ENCODE data around the gene PVR. TPM values are rescaled to one million over a fixed set of nuclear protein-coding genes. Genes with fewer than 3 reads are reported as not detected.

PVR gene
- total RNA-seq, 1 donor from 2014 or later, result 102 TPM

GRCh38 chr19:44614313-44614712, 29.4 kb upstream of the PVR start:
- Histone ChIP-seq H3K27me3 (ENCODE audit: control insufficient read depth, insufficient read depth, low read length) (no peaks in the 10 kb centered on the region), H3K4me3 (ENCODE audit: low read depth, low read length) (no peak overlapping the region), H3K36me3 (ENCODE audit: control insufficient read depth, insufficient read depth, low read length) (no peaks in the 10 kb centered on the region)
- DNase-seq (ENCODE audit: low read depth) (no peak), FAIRE-seq (no peak)
- TF ChIP-seq CTCF (IDR thresholded peaks at IDR 0.05; ENCODE audit: insufficient read depth, low read length, severe bottlenecking), result no peak

- FAIRE-seq (no peak), DNase-seq (ENCODE audit: low read depth) (no peak)
- Histone ChIP-seq H3K4me3 (ENCODE audit: low read depth, low read length) (no peak overlapping the region), H3K27me3 (ENCODE audit: control insufficient read depth, insufficient read depth, low read length) (no peaks in the 10 kb centered on the region), H3K36me3 (ENCODE audit: control insufficient read depth, insufficient read depth, low read length) (no peaks in the 10 kb centered on the region)
- TF ChIP-seq CTCF (IDR thresholded peaks at IDR 0.05; ENCODE audit: insufficient read depth, low read length, severe bottlenecking), result no peak
Measured at GRCh38 chr19:44615863-44616247, 27.9 kb upstream of the PVR start.

- no peak overlapping the region for H3K4me3 ChIP-seq (ENCODE audit: low read depth, low read length)
- TF ChIP-seq CTCF (IDR thresholded peaks at IDR 0.05; ENCODE audit: insufficient read depth, low read length, severe bottlenecking), result no peak
- DNase-seq (ENCODE audit: low read depth) (no peak), FAIRE-seq (no peak)
- H3K27me3 ChIP-seq (ENCODE audit: control insufficient read depth, insufficient read depth, low read length), result no peaks in the 10 kb centered on the region
- H3K36me3 ChIP-seq (ENCODE audit: control insufficient read depth, insufficient read depth, low read length), result no peaks in the 10 kb centered on the region
Measured at GRCh38 chr19:44617110-44617880, 26.4 kb upstream of the PVR start.

- DNase-seq (ENCODE audit: low read depth), result no peak
- no peak for TF ChIP-seq CTCF (IDR thresholded peaks at IDR 0.05; ENCODE audit: insufficient read depth, low read length, severe bottlenecking)
- FAIRE-seq, result peak; percentile 40
- no peaks in the 10 kb centered on the region for H3K36me3 ChIP-seq (ENCODE audit: control insufficient read depth, insufficient read depth, low read length)
- H3K4me3 ChIP-seq (ENCODE audit: low read depth, low read length), result no peak overlapping the region
- no peaks in the 10 kb centered on the region for H3K27me3 ChIP-seq (ENCODE audit: control insufficient read depth, insufficient read depth, low read length)
Measured at GRCh38 chr19:44618640-44619357, 24.9 kb upstream of the PVR start.

- Histone ChIP-seq H3K27me3 (ENCODE audit: control insufficient read depth, insufficient read depth, low read length) (no peaks in the 10 kb centered on the region), H3K36me3 (ENCODE audit: control insufficient read depth, insufficient read depth, low read length) (no peaks in the 10 kb centered on the region), H3K4me3 (ENCODE audit: low read depth, low read length) (no peak overlapping the region)
- no peak for TF ChIP-seq CTCF (IDR thresholded peaks at IDR 0.05; ENCODE audit: insufficient read depth, low read length, severe bottlenecking)
- peak; percentile 32 for FAIRE-seq
- no peak for DNase-seq (ENCODE audit: low read depth)
Measured at GRCh38 chr19:44620667-44621066, 23.0 kb upstream of the PVR start.

Measured in bronchial epithelial cell (primary cell).